ENCODE measurements around the gene CENPX. TPM values are rescaled to one million over a fixed set of nuclear protein-coding genes. Genes with fewer than 3 reads are reported as not detected.

Gene CENPX
- total RNA-seq, 2 donors from 2014 or later, result 91.1 to 238 TPM

- no peak overlapping the region for H3K27ac ChIP-seq
- no peak for DNase-seq
- H3K9ac ChIP-seq (ENCODE audit: low read depth in 2 of 2, low read length in 2 of 2), result no peak overlapping the region
- no peak for TF ChIP-seq CTCF (IDR thresholded peaks at IDR 0.05)
- no peaks in the 10 kb centered on the region for H3K4me1 ChIP-seq
- H3K4me3 ChIP-seq, result no peak overlapping the region
- intact Hi-C loops (cut with DNase I), result no loop called here
- H3K36me3 ChIP-seq, result no peaks in the 10 kb centered on the region
- H3K9me3 ChIP-seq, result no peaks in the 10 kb centered on the region
- no peaks in the 10 kb centered on the region for H3K27me3 ChIP-seq
Observed at GRCh38 chr17:82012640-82013295, 9.9 kb downstream of the CENPX start.

- intact Hi-C loops (cut with DNase I), result no loop called here
Observed at GRCh38 chr17:82012261-82012639, 10.4 kb downstream of the CENPX start.

GRCh38 chr17:82011617-82012187 is 11.0 kb downstream of the CENPX start:
- no peaks in the 10 kb centered on the region for H3K27me3 ChIP-seq
- no peaks in the 10 kb centered on the region for H3K9me3 ChIP-seq
- H3K9ac ChIP-seq (ENCODE audit: low read depth in 2 of 2, low read length in 2 of 2), result no peak overlapping the region
- intact Hi-C loops (cut with DNase I), result no loop called here
- no peak overlapping the region for H3K27ac ChIP-seq
- H3K4me3 ChIP-seq, result no peak overlapping the region
- no peak for TF ChIP-seq CTCF (IDR thresholded peaks at IDR 0.05)
- no peaks in the 10 kb centered on the region for H3K36me3 ChIP-seq
- no peaks in the 10 kb centered on the region for H3K4me1 ChIP-seq
- no peak for DNase-seq

More at GRCh38 chr17:82012261-82012639, 10.4 kb downstream of the CENPX start:
- no peak for DNase-seq
- Histone ChIP-seq H3K4me3 (no peak overlapping the region), H3K27me3 (no peaks in the 10 kb centered on the region), H3K27ac (no peak overlapping the region), H3K36me3 (no peaks in the 10 kb centered on the region), H3K9ac (ENCODE audit: low read depth in 2 of 2, low read length in 2 of 2) (no peak overlapping the region), H3K9me3 (no peaks in the 10 kb centered on the region), H3K4me1 (no peaks in the 10 kb centered on the region)
- no peak for TF ChIP-seq CTCF (IDR thresholded peaks at IDR 0.05)

- Histone ChIP-seq H3K9me3 (no peaks in the 10 kb centered on the region), H3K9ac (ENCODE audit: low read depth in 2 of 2, low read length in 2 of 2) (no peak overlapping the region), H3K4me3 (no peak overlapping the region), H3K27me3 (no peaks in the 10 kb centered on the region), H3K4me1 (no peaks in the 10 kb centered on the region), H3K36me3 (no peaks in the 10 kb centered on the region), H3K27ac (no peak overlapping the region)
- TF ChIP-seq CTCF (IDR thresholded peaks at IDR 0.05), result no peak
- DNase-seq, result no peak
- intact Hi-C loops (cut with DNase I), result no loop called here
Observed at GRCh38 chr17:82010575-82011525, 11.8 kb downstream of the CENPX start.

- intact Hi-C loops (cut with DNase I), result no loop called here
- Histone ChIP-seq H3K4me1 (no peaks in the 10 kb centered on the region), H3K27me3 (no peaks in the 10 kb centered on the region), H3K9ac (ENCODE audit: low read depth in 2 of 2, low read length in 2 of 2) (no peak overlapping the region), H3K27ac (no peak overlapping the region), H3K9me3 (no peaks in the 10 kb centered on the region), H3K36me3 (no peaks in the 10 kb centered on the region), H3K4me3 (no peak overlapping the region)
- no peak for TF ChIP-seq CTCF (IDR thresholded peaks at IDR 0.05)
- DNase-seq, result no peak
Observed at GRCh38 chr17:82009413-82009812, 13.3 kb downstream of the CENPX start.

All from colonic mucosa (tissue), 4 donors.